K562 (cell line): ENCODE measurements around the gene VPS37D. TPM values are rescaled to one million over a fixed set of nuclear protein-coding genes. Genes with fewer than 3 reads are reported as not detected.

ENCODE experiments used
- DIDO1 ChIP-seq: fragments of 450-650 bp; IDR thresholded peaks from 2 replicates; pipeline ENCODE4 v1.6.1; 2016; ENCODE audit warnings: low read depth, missing biosample characterization, missing genetic modification characterization
- POU5F1 ChIP-seq: fragments of 150-350 bp; IDR thresholded peaks from 2 replicates; pipeline ENCODE4 v1.6.1; 2014; ENCODE audit warnings: borderline replicate concordance, low read length, low read depth, mild to moderate bottlenecking; ENCODE audit not compliant: partially characterized antibody
- ZNF165 ChIP-seq: fragments of 250-450 bp; sonication (Bioruptor Pico); IDR thresholded peaks from 2 replicates; pipeline ENCODE4 v1.4.0; 2020; ENCODE audit warnings: borderline replicate concordance
- microRNA counts: library from miRNA; unstranded; fragments of <30 nt; microRNA quantifications from one replicate; lab custom pipeline; 2016
- microRNA-seq: library from miRNA; unstranded; fragments of <30 nt; microRNA quantifications from one replicate; pipeline ENCODE4, GENCODE V29; 2018; ENCODE audit warnings: borderline microRNAs expressed
- polyA plus RNA-seq, 8 experiments: library from polyadenylated mRNA; depleted of rRNA in 4 of 8; stranded (reverse) in 5 of 8; unstranded in 3 of 8; fragments of >200 nt; fragmentation: Nextera tagmentation in 2 of 8; fragmentation: Illumina TruSeq in 1 of 8; extraction: Ambion mirVana in 2 of 8; extraction: Trizol in 1 of 8; gene quantifications; 2 replicates each; pipeline versions ENCODE4 v1.2.1 to v1.2.3, GENCODE V29; 2011 to 2014; ENCODE audit warnings: inconsistent platforms in 1 of 8, missing spikeins in 1 of 8
- small RNA-seq: library from RNA; depleted of rRNA; stranded (forward); fragments of <200 nt; gene quantifications from one replicate; pipeline ENCODE3, GENCODE V24; 2014
- total RNA-seq, 7 experiments: library from RNA; depleted of rRNA in 6 of 7; stranded (reverse); fragments of >200 nt in 6 of 7; fragmentation: Illumina TruSeq in 2 of 7; extraction: Trizol in 2 of 7; gene quantifications; 2 replicates each; pipeline versions ENCODE4 v1.2.1 to v1.2.3, GENCODE V29; 2011 to 2021; ENCODE audit warnings: low replicate concordance in 1 of 7
- TF ChIP-seq, protein P1 (sequence below), 2 experiments: fragments of 250-450 bp in 1 of 2; fragments of 450-650 bp in 1 of 2; sonication (Bioruptor Pico) in 1 of 2; IDR thresholded peaks; 2 replicates each; pipeline versions ENCODE4 v1.6.1 to v1.8.0; 2016 to 2021; ENCODE audit warnings: mild to moderate bottlenecking in 2 of 2, moderate library complexity in 2 of 2, missing compliant biosample characterization in 1 of 2, missing genetic modification characterization in 1 of 2

Gene VPS37D
- total and polyA plus RNA-seq, 9 of the 15 experiments (the other 6 are each of a cell fraction or from before 2014, with no cell fraction given), result 0.25 to 2.3 (median 1.0) TPM; not detected in 3

GRCh38 chr7:73721377-73721817 is 53.8 kb downstream of the VPS37D start (continued):
- no peak for TF ChIP-seq POU5F1
- TF ChIP-seq ZNF165, result no peak
- TF ChIP-seq, protein P1, sequence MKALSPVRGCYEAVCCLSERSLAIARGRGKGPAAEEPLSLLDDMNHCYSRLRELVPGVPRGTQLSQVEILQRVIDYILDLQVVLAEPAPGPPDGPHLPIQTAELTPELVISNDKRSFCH (CRISPR knock-in tag; IDR thresholded peaks at IDR 0.05), result no peak
- TF ChIP-seq, protein P1 (tag; IDR thresholded peaks at IDR 0.05), result no peak
- TF ChIP-seq DIDO1 (tag), result no peak
- TF ChIP-seq, all 486 proteins: peak for 0

MicroRNA genes within 50 kb of the gene (microRNA counts, 767-probe panel; counts per million panel counts)
- 3,903 counts per million, percentile 80 among the panel's probes with 10 or more counts for microRNA hsa-miR-4284 (lab: Ali Mortazavi, UCI)

Small RNAs within 50 kb of the gene (microRNA-seq; reads per million reads assigned to microRNA genes)
- gene MIR4284, result not detected

Small RNAs within 50 kb of the gene (small RNA-seq; reads per million reads assigned to genes)
- not detected for gene MIR4284

Other genes starting within 250 kb of the VPS37D start
Only the 7 nearest of the 13 such genes appear.
- gene TBL2, start 89.3 kb upstream of the VPS37D start, total RNA-seq (2014; rRNA removed), result 82.1 and 123 TPM in 2 replicates
- 40.0 and 42.0 TPM in 2 replicates for gene TBL2, start 89.3 kb upstream of the VPS37D start, total RNA-seq (2014; rRNA removed; fragmentation: Illumina TruSeq; extraction: Trizol)
- 54.1 and 60.6 TPM in 2 replicates for gene TBL2, start 89.3 kb upstream of the VPS37D start, total RNA-seq (2015; rRNA removed; fragmentation: Illumina TruSeq; extraction: Trizol)
- 70.3 and 70.8 TPM in 2 replicates for gene TBL2, start 89.3 kb upstream of the VPS37D start, total RNA-seq (2021)
- gene TBL2, start 89.3 kb upstream of the VPS37D start, polyA plus RNA-seq (2011; rRNA removed), result 47.7 and 49.2 TPM in 2 replicates
- gene TBL2, start 89.3 kb upstream of the VPS37D start, polyA plus RNA-seq (2014; fragmentation: Illumina TruSeq; extraction: Trizol), result 43.8 and 48.8 TPM in 2 replicates
- 1 to 10 TPM; 2.5 to 3.0 TPM for gene TBL2, start 89.3 kb upstream of the VPS37D start, polyA plus RNA-seq (2014; fragmentation: Nextera tagmentation; extraction: Ambion mirVana)
- gene TBL2, start 89.3 kb upstream of the VPS37D start, polyA plus RNA-seq (2014; rRNA removed), result 61.5 and 67.3 TPM in 2 replicates
- 6.0 and 8.9 TPM in 2 replicates for gene MLXIPL, start 43.3 kb upstream of the VPS37D start, total RNA-seq (2014; rRNA removed)
- 0.61 and 0.91 TPM in 2 replicates for gene MLXIPL, start 43.3 kb upstream of the VPS37D start, total RNA-seq (2014; rRNA removed; fragmentation: Illumina TruSeq; extraction: Trizol)
- 1.4 and 1.7 TPM in 2 replicates for gene MLXIPL, start 43.3 kb upstream of the VPS37D start, total RNA-seq (2015; rRNA removed; fragmentation: Illumina TruSeq; extraction: Trizol)
- gene MLXIPL, start 43.3 kb upstream of the VPS37D start, total RNA-seq (2021), result 10.2 and 11.8 TPM in 2 replicates
- gene MLXIPL, start 43.3 kb upstream of the VPS37D start, polyA plus RNA-seq (2011; rRNA removed), result 0.59 and 3.4 TPM in 2 replicates
- gene MLXIPL, start 43.3 kb upstream of the VPS37D start, polyA plus RNA-seq (2014; fragmentation: Illumina TruSeq; extraction: Trizol), result 2.7 and 4.4 TPM in 2 replicates
- gene MLXIPL, start 43.3 kb upstream of the VPS37D start, polyA plus RNA-seq (2014; fragmentation: Nextera tagmentation; extraction: Ambion mirVana), result under 1 TPM; 0.11 to 0.17 TPM
- gene MLXIPL, start 43.3 kb upstream of the VPS37D start, polyA plus RNA-seq (2014; rRNA removed), result 11.1 and 18.4 TPM in 2 replicates
- gene DNAJC30, start 15.6 kb downstream of the VPS37D start, total RNA-seq (2014; rRNA removed), result 6.9 and 8.6 TPM in 2 replicates
- 3.8 and 4.2 TPM in 2 replicates for gene DNAJC30, start 15.6 kb downstream of the VPS37D start, total RNA-seq (2014; rRNA removed; fragmentation: Illumina TruSeq; extraction: Trizol)
- gene DNAJC30, start 15.6 kb downstream of the VPS37D start, total RNA-seq (2015; rRNA removed; fragmentation: Illumina TruSeq; extraction: Trizol), result 4.4 and 4.6 TPM in 2 replicates
- gene DNAJC30, start 15.6 kb downstream of the VPS37D start, total RNA-seq (2021), result 10.1 and 11.3 TPM in 2 replicates
- 2.0 and 3.7 TPM in 2 replicates for gene DNAJC30, start 15.6 kb downstream of the VPS37D start, polyA plus RNA-seq (2011; rRNA removed)
- 4.6 and 6.4 TPM in 2 replicates for gene DNAJC30, start 15.6 kb downstream of the VPS37D start, polyA plus RNA-seq (2014; fragmentation: Illumina TruSeq; extraction: Trizol)
- 1 to 10 TPM; 1.1 to 1.4 TPM for gene DNAJC30, start 15.6 kb downstream of the VPS37D start, polyA plus RNA-seq (2014; fragmentation: Nextera tagmentation; extraction: Ambion mirVana)
- 9.2 and 11.4 TPM in 2 replicates for gene DNAJC30, start 15.6 kb downstream of the VPS37D start, polyA plus RNA-seq (2014; rRNA removed)
- 170 and 183 TPM in 2 replicates for gene BUD23, start 15.8 kb downstream of the VPS37D start, total RNA-seq (2014; rRNA removed)
- 117 and 124 TPM in 2 replicates for gene BUD23, start 15.8 kb downstream of the VPS37D start, total RNA-seq (2014; rRNA removed; fragmentation: Illumina TruSeq; extraction: Trizol)
- gene BUD23, start 15.8 kb downstream of the VPS37D start, total RNA-seq (2015; rRNA removed; fragmentation: Illumina TruSeq; extraction: Trizol), result 123 and 128 TPM in 2 replicates
- 135 and 144 TPM in 2 replicates for gene BUD23, start 15.8 kb downstream of the VPS37D start, total RNA-seq (2021)
- 115 and 168 TPM in 2 replicates for gene BUD23, start 15.8 kb downstream of the VPS37D start, polyA plus RNA-seq (2011; rRNA removed)
- 206 and 216 TPM in 2 replicates for gene BUD23, start 15.8 kb downstream of the VPS37D start, polyA plus RNA-seq (2014; fragmentation: Illumina TruSeq; extraction: Trizol)
- 100 to 1,000 TPM in 1 of 2 experiments, 10 to 100 TPM in 1; 79.5 to 150 TPM for gene BUD23, start 15.8 kb downstream of the VPS37D start, polyA plus RNA-seq (2014; fragmentation: Nextera tagmentation; extraction: Ambion mirVana)
- gene BUD23, start 15.8 kb downstream of the VPS37D start, polyA plus RNA-seq (2014; rRNA removed), result 270 and 301 TPM in 2 replicates
- 9.1 and 9.9 TPM in 2 replicates for gene STX1A, start 51.8 kb downstream of the VPS37D start, total RNA-seq (2014; rRNA removed)
- 2.3 and 3.9 TPM in 2 replicates for gene STX1A, start 51.8 kb downstream of the VPS37D start, total RNA-seq (2014; rRNA removed; fragmentation: Illumina TruSeq; extraction: Trizol)
- 6.3 and 9.6 TPM in 2 replicates for gene STX1A, start 51.8 kb downstream of the VPS37D start, total RNA-seq (2015; rRNA removed; fragmentation: Illumina TruSeq; extraction: Trizol)
- gene STX1A, start 51.8 kb downstream of the VPS37D start, total RNA-seq (2021), result 8.0 and 8.9 TPM in 2 replicates
- 6.7 and 7.5 TPM in 2 replicates for gene STX1A, start 51.8 kb downstream of the VPS37D start, polyA plus RNA-seq (2011; rRNA removed)
- 6.1 and 9.9 TPM in 2 replicates for gene STX1A, start 51.8 kb downstream of the VPS37D start, polyA plus RNA-seq (2014; fragmentation: Illumina TruSeq; extraction: Trizol)
- under 1 TPM; 0.04 to 0.15 TPM for gene STX1A, start 51.8 kb downstream of the VPS37D start, polyA plus RNA-seq (2014; fragmentation: Nextera tagmentation; extraction: Ambion mirVana)
- gene STX1A, start 51.8 kb downstream of the VPS37D start, polyA plus RNA-seq (2014; rRNA removed), result 11.7 and 15.1 TPM in 2 replicates
- 44.2 and 52.6 TPM in 2 replicates for gene ABHD11, start 71.0 kb downstream of the VPS37D start, total RNA-seq (2014; rRNA removed)
- 11.7 and 13.2 TPM in 2 replicates for gene ABHD11, start 71.0 kb downstream of the VPS37D start, total RNA-seq (2014; rRNA removed; fragmentation: Illumina TruSeq; extraction: Trizol)
- 17.5 and 17.9 TPM in 2 replicates for gene ABHD11, start 71.0 kb downstream of the VPS37D start, total RNA-seq (2015; rRNA removed; fragmentation: Illumina TruSeq; extraction: Trizol)
- 32.6 and 37.3 TPM in 2 replicates for gene ABHD11, start 71.0 kb downstream of the VPS37D start, total RNA-seq (2021)
- 18.4 and 18.9 TPM in 2 replicates for gene ABHD11, start 71.0 kb downstream of the VPS37D start, polyA plus RNA-seq (2011; rRNA removed)
- gene ABHD11, start 71.0 kb downstream of the VPS37D start, polyA plus RNA-seq (2014; fragmentation: Illumina TruSeq; extraction: Trizol), result 25.5 and 26.3 TPM in 2 replicates
- gene ABHD11, start 71.0 kb downstream of the VPS37D start, polyA plus RNA-seq (2014; fragmentation: Nextera tagmentation; extraction: Ambion mirVana), result 1 to 10 TPM; 7.7 to 8.6 TPM
- gene ABHD11, start 71.0 kb downstream of the VPS37D start, polyA plus RNA-seq (2014; rRNA removed), result 40.7 and 41.7 TPM in 2 replicates
- gene CLDN3, start 102.4 kb downstream of the VPS37D start, total RNA-seq (2014; rRNA removed), result not detected in 2 replicates
- gene CLDN3, start 102.4 kb downstream of the VPS37D start, total RNA-seq (2014; rRNA removed; fragmentation: Illumina TruSeq; extraction: Trizol), result not detected in 2 replicates
- not detected in 2 replicates for gene CLDN3, start 102.4 kb downstream of the VPS37D start, total RNA-seq (2015; rRNA removed; fragmentation: Illumina TruSeq; extraction: Trizol)
- 0.29 TPM in 1 of 2 replicates, not detected in the other for gene CLDN3, start 102.4 kb downstream of the VPS37D start, total RNA-seq (2021)
- gene CLDN3, start 102.4 kb downstream of the VPS37D start, polyA plus RNA-seq (2011; rRNA removed), result not detected in 2 replicates
- not detected in 2 replicates for gene CLDN3, start 102.4 kb downstream of the VPS37D start, polyA plus RNA-seq (2014; fragmentation: Illumina TruSeq; extraction: Trizol)
- not detected for gene CLDN3, start 102.4 kb downstream of the VPS37D start, polyA plus RNA-seq (2014; fragmentation: Nextera tagmentation; extraction: Ambion mirVana)
- gene CLDN3, start 102.4 kb downstream of the VPS37D start, polyA plus RNA-seq (2014; rRNA removed), result not detected in 2 replicates